ENCODE measurements around the gene CIP2A.

Gene CIP2A

GRCh38 chr3:108524537-108524936 is 64.7 kb downstream of the CIP2A start:
- in situ Hi-C loops (cut with HindIII; ENCODE audit: low pct_ligation_motif_present, low pct_unique_long_range_greater_than_20kb, low sequenced_read_pairs), result no loop called here
- no peak for DNase-seq

GRCh38 chr3:108518895-108519294 is 70.3 kb downstream of the CIP2A start:
- DNase-seq, result no peak
- in situ Hi-C loops (cut with HindIII; ENCODE audit: low pct_ligation_motif_present, low pct_unique_long_range_greater_than_20kb, low sequenced_read_pairs), result no loop called here

- in situ Hi-C loops (cut with HindIII; ENCODE audit: low pct_ligation_motif_present, low pct_unique_long_range_greater_than_20kb, low sequenced_read_pairs), result no loop called here
- no peak for DNase-seq
Observed at GRCh38 chr3:108516881-108517280, 72.4 kb downstream of the CIP2A start.

GRCh38 chr3:108513961-108514360 is 75.3 kb downstream of the CIP2A start:
- DNase-seq, result no peak
- in situ Hi-C loops (cut with HindIII; ENCODE audit: low pct_ligation_motif_present, low pct_unique_long_range_greater_than_20kb, low sequenced_read_pairs), result no loop called here

GRCh38 chr3:108512671-108513070 is 76.6 kb downstream of the CIP2A start:
- in situ Hi-C loops (cut with HindIII; ENCODE audit: low pct_ligation_motif_present, low pct_unique_long_range_greater_than_20kb, low sequenced_read_pairs), result no loop called here
- DNase-seq, result no peak

- DNase-seq, result no peak
- in situ Hi-C loops (cut with HindIII; ENCODE audit: low pct_ligation_motif_present, low pct_unique_long_range_greater_than_20kb, low sequenced_read_pairs), result no loop called here
Observed at GRCh38 chr3:108511490-108511889, 77.7 kb downstream of the CIP2A start.

GRCh38 chr3:108511055-108511454 is 78.2 kb downstream of the CIP2A start:
- in situ Hi-C loops (cut with HindIII; ENCODE audit: low pct_ligation_motif_present, low pct_unique_long_range_greater_than_20kb, low sequenced_read_pairs), result no loop called here
- no peak for DNase-seq

GRCh38 chr3:108510496-108510895 is 78.7 kb downstream of the CIP2A start, which contains the start of gene MYH15:
Gene MYH15 (minus strand): TSS chr3:108510596. CDS start chr3:108510530, 66 bp downstream.
- in situ Hi-C loops (cut with HindIII; ENCODE audit: low pct_ligation_motif_present, low pct_unique_long_range_greater_than_20kb, low sequenced_read_pairs), result no loop called here
- no peak for DNase-seq

- DNase-seq, result no peak
Observed at GRCh38 chr3:108509871-108510270, 79.4 kb downstream of the CIP2A start.

GRCh38 chr3:108509263-108509662 is 80.0 kb downstream of the CIP2A start:
- in situ Hi-C loops (cut with HindIII; ENCODE audit: low pct_ligation_motif_present, low pct_unique_long_range_greater_than_20kb, low sequenced_read_pairs), result no loop called here
- no peak for DNase-seq

More at GRCh38 chr3:108509871-108510270, 79.4 kb downstream of the CIP2A start:
- in situ Hi-C loops (cut with HindIII; ENCODE audit: low pct_ligation_motif_present, low pct_unique_long_range_greater_than_20kb, low sequenced_read_pairs), result no loop called here

- DNase-seq, result no peak
- in situ Hi-C loops (cut with HindIII; ENCODE audit: low pct_ligation_motif_present, low pct_unique_long_range_greater_than_20kb, low sequenced_read_pairs), result no loop called here
Observed at GRCh38 chr3:108507902-108508301, 81.3 kb downstream of the CIP2A start.

GRCh38 chr3:108505811-108506210 is 83.4 kb downstream of the CIP2A start:
- in situ Hi-C loops (cut with HindIII; ENCODE audit: low pct_ligation_motif_present, low pct_unique_long_range_greater_than_20kb, low sequenced_read_pairs), result no loop called here

GRCh38 chr3:108503722-108504121 is 85.5 kb downstream of the CIP2A start:
- DNase-seq, result no peak
- in situ Hi-C loops (cut with HindIII; ENCODE audit: low pct_ligation_motif_present, low pct_unique_long_range_greater_than_20kb, low sequenced_read_pairs), result no loop called here

More at GRCh38 chr3:108505811-108506210, 83.4 kb downstream of the CIP2A start:
- DNase-seq, result no peak

GRCh38 chr3:108501535-108501934 is 87.7 kb downstream of the CIP2A start:
- in situ Hi-C loops (cut with HindIII; ENCODE audit: low pct_ligation_motif_present, low pct_unique_long_range_greater_than_20kb, low sequenced_read_pairs), result no loop called here

GRCh38 chr3:108500728-108501127 is 88.5 kb downstream of the CIP2A start:
- no peak for DNase-seq

More at GRCh38 chr3:108501535-108501934, 87.7 kb downstream of the CIP2A start:
- DNase-seq, result no peak

More at GRCh38 chr3:108500728-108501127, 88.5 kb downstream of the CIP2A start:
- in situ Hi-C loops (cut with HindIII; ENCODE audit: low pct_ligation_motif_present, low pct_unique_long_range_greater_than_20kb, low sequenced_read_pairs), result no loop called here
